Ureter (tissue), 1 donor: Measurements from ENCODE around the gene HAUS7. TPM values are rescaled to one million over a fixed set of nuclear protein-coding genes. Genes with fewer than 3 reads are reported as not detected.

Experiments used
- DNase-seq: peaks from one replicate; pipeline ENCODE4 v3.0.0-alpha.2; 2020; ENCODE audit warnings: low spot score
- total RNA-seq: library from RNA; stranded (reverse); gene quantifications from one replicate; pipeline ENCODE4 v1.2.4, GENCODE V29; 2023
- donor health status: DM: yes; HTN: yes; CAD: no.

HAUS7 gene
- total RNA-seq, 1 donor from 2014 or later, result 33.3 TPM

- DNase-seq, result no peak
These were observed 29.0 kb upstream of the HAUS7 start for GRCh38 chrX:153499341-153499740.

GRCh38 chrX:153498453-153498852 lies 28.1 kb upstream of the HAUS7 start:
- no peak for DNase-seq

- DNase-seq, result no peak
These were observed 26.2 kb upstream of the HAUS7 start for GRCh38 chrX:153496590-153496959.

- no peak for DNase-seq
These were observed 25.7 kb upstream of the HAUS7 start for GRCh38 chrX:153495903-153496589.

- no peak for DNase-seq
These were observed 25.0 kb upstream of the HAUS7 start for GRCh38 chrX:153495362-153495751.

- DNase-seq, result no peak
These were observed 24.4 kb upstream of the HAUS7 start, which contains the start of gene BGN for GRCh38 chrX:153494541-153495361. Gene BGN, plus strand, starts transcription at chrX:153494980. Its CDS starts 9,652 bp downstream, at chrX:153504632.

GRCh38 chrX:153494061-153494460 lies 23.7 kb upstream of the HAUS7 start:
- no peak for DNase-seq

- no peak for DNase-seq
These were observed 22.7 kb upstream of the HAUS7 start for GRCh38 chrX:153493085-153493484.

GRCh38 chrX:153492543-153492942 lies 22.2 kb upstream of the HAUS7 start:
- DNase-seq, result no peak

GRCh38 chrX:153491918-153492317 lies 21.5 kb upstream of the HAUS7 start:
- no peak for DNase-seq

GRCh38 chrX:153491351-153491914 lies 21.1 kb upstream of the HAUS7 start:
- no peak for DNase-seq

GRCh38 chrX:153490217-153490930 lies 20.0 kb upstream of the HAUS7 start:
- DNase-seq, result no peak

GRCh38 chrX:153488231-153488914 lies 18.0 kb upstream of the HAUS7 start:
- no peak for DNase-seq

- no peak for DNase-seq
These were observed 17.3 kb upstream of the HAUS7 start for GRCh38 chrX:153487590-153488071.

GRCh38 chrX:153486171-153486570 lies 15.8 kb upstream of the HAUS7 start:
- DNase-seq, result no peak

GRCh38 chrX:153485396-153486080 lies 15.2 kb upstream of the HAUS7 start:
- no peak for DNase-seq

GRCh38 chrX:153482376-153483015 lies 12.1 kb upstream of the HAUS7 start:
- no peak for DNase-seq

GRCh38 chrX:153481043-153481442 lies 10.7 kb upstream of the HAUS7 start:
- no peak for DNase-seq

- DNase-seq, result no peak
These were observed 8.4 kb upstream of the HAUS7 start for GRCh38 chrX:153478746-153479145.

GRCh38 chrX:153477901-153478300 lies 7.5 kb upstream of the HAUS7 start:
- no peak for DNase-seq
